Fibroblast of villous mesenchyme (primary cell): ENCODE results near the gene PDIA2. TPM values are rescaled to one million over a fixed set of nuclear protein-coding genes. Genes with fewer than 3 reads are reported as not detected.
"Not testable (repeated sequence)": the region's sequence is repeated elsewhere in the genome, so short reads cannot be mapped to it uniquely, and the experiment has no call there.

Source experiments
- DNase-seq: peaks from one replicate; pipeline ENCODE4 v3.0.0-alpha.2; 2010; ENCODE audit warnings: low read depth
- H3K4me3 ChIP-seq: 2 replicates; pipeline ENCODE4 v1.5.1; 2011; ENCODE audit warnings: low read depth, mild to moderate bottlenecking, low read length
- total RNA-seq: library from RNA; depleted of rRNA; stranded (reverse); fragments of >200 nt; gene quantifications from 2 replicates; pipeline ENCODE4 v1.2.3, GENCODE V29; 2012
- TF ChIP-seq, protein P1 (sequence below): IDR thresholded peaks from 2 replicates; pipeline ENCODE4 v1.5.1; 2012; ENCODE audit warnings: low read depth, mild to moderate bottlenecking, low read length; ENCODE audit not compliant: insufficient read depth

PDIA2 gene
- total RNA-seq, 1 donor: 0.43 TPM

DNA sequence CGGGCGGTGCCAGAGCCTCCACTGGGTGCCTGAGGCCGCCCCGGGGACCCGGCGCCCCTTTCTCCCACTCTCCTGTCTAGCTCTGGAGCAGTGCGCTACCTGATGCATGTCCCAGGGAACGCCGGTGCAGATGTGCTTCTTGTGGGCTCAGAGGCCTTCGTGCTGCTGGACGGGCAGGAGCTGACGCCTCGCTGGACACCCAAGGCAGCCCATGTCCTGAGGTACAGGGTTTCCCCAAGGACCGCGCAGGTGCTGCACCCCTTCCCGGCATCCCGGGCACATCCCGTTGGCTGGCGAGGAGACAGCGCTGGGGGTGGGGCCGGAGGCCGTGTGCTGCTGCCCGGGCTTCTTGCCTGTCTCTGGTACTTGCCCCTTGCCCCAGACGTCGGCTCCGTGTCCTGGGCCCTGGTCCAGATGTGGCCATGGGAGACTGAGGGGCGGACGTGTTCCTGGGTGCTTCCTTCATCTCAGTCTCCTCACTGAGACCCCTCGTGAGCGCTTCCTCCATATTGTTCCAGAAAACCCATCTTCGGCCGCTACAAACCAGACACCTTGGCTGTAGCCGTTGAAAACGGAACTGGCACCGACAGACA lies 19.7 kb upstream of the PDIA2 start:
- DNase-seq: no peak
- TF ChIP-seq, protein P1, sequence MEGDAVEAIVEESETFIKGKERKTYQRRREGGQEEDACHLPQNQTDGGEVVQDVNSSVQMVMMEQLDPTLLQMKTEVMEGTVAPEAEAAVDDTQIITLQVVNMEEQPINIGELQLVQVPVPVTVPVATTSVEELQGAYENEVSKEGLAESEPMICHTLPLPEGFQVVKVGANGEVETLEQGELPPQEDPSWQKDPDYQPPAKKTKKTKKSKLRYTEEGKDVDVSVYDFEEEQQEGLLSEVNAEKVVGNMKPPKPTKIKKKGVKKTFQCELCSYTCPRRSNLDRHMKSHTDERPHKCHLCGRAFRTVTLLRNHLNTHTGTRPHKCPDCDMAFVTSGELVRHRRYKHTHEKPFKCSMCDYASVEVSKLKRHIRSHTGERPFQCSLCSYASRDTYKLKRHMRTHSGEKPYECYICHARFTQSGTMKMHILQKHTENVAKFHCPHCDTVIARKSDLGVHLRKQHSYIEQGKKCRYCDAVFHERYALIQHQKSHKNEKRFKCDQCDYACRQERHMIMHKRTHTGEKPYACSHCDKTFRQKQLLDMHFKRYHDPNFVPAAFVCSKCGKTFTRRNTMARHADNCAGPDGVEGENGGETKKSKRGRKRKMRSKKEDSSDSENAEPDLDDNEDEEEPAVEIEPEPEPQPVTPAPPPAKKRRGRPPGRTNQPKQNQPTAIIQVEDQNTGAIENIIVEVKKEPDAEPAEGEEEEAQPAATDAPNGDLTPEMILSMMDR: no peak
- no peak overlapping the region for H3K4me3 ChIP-seq

DNA sequence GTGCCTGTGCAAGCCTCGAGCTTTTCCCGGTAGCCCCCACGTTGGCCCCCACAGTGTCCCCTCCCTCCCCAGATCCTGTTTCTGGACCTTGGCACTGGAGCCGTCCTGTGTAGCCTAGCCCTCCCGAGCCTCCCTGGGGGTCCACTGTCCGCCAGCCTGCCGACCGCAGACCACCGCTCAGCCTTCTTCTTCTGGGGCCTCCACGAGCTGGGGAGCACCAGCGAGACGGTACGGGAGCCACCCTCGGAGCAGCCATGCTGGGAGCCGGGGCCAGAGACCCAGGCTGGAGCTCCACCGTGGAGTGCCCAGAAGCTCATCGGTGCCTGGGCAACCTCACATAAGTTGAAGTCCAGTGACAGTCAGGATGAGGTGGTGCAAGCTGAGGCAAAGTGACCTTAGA lies 19.0 kb upstream of the PDIA2 start:
- TF ChIP-seq, protein P1: no peak
- no peak overlapping the region for H3K4me3 ChIP-seq
- DNase-seq: no peak

GRCh38 chr16:264440-264951 lies 18.5 kb upstream of the PDIA2 start:
- H3K4me3 ChIP-seq: no peak overlapping the region
- TF ChIP-seq, protein P1: no peak
- DNase-seq: no peak

DNA sequence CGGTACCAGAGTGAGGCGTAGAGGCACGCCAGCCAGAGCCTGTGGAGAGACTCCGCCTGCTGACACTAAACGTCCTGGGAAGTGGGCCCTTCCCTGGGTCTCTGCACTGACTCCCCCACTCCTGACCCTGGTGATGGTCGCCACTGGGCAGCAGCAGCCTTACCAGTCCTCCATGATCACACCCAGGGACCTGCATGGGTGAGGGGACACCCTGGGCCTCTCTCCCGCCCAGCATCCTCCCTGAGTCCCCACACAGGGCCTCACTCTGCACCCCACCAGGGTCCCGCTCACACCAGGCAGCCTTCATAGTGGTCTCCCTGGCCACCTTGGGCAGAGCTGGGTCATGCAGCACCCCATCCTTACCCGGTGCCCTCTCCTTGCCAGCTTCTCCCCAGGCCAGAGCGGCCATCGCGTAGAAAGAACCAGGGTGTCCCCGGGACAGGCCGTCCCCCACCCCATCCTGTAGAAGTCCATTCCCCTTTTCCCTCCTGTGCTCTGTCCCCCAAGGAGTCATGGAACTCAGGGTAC lies 17.9 kb upstream of the PDIA2 start:
- DNase-seq: no peak
- H3K4me3 ChIP-seq: no peak overlapping the region
- TF ChIP-seq, protein P1: no peak

DNA sequence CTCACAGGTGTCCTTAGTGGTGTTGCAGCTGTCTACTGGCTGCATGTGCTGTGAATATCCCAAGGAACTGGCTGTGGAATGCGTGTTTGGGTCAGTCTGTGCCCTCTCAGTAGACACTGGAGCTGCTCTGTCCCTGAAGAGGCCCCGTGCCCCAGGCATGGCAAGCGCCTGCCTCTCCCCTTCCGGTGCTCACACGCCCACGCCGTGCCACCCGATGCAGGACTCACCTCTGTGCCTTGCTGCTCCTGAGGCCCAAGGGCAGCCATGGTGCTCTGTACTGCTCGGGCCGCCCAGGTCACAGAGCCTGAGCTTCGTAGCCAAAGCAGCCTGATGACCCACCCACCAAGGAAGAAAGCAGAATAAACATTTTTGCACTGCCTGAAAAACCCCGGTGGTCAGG lies 17.3 kb upstream of the PDIA2 start:
- no peak for DNase-seq
- H3K4me3 ChIP-seq: no peak overlapping the region
- TF ChIP-seq, protein P1: no peak

DNA sequence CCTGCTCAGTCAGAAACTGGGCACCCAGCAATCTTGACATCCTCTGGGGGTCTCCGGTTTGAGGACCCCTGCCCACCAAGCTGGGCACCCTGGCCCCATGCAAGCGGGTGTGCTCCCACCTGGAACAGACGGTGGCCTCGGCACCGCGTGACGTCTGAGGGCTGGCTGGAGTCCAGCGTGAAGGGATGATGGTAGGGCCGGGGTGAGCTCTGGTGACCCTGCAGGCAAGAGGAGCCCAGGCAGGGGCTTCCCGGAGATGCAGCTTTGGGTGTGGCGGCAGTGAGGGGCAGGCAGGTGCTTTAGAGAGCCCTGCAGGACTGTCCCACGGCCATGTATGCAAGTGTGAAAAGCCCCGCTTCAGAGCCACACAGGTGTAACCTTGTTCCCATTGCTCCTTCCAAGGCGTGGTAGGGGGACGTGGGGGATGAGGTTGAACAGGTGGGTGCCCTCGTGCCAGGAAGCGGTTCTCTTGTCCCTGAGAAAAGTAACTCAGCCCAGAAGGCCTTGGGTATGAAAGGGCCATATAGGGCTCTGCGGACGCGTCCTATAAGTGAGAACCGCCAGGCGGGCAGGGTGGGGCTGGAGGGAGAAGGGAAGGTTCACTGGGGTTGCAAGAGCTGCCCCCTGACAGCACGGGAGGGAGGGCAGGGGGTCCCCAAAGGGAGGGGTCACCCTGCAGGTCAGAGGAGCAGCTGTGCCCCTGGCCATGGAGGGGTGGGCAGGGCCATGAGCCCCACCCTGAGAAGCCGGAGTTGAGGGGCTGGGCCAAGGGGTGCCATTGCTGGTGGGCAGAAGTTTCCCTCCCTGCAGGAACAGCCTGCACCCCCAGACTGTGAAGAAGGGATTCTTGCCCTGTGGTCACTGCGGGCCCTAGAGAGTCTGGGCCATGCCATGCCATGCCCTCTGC lies 16.5 kb upstream of the PDIA2 start:
- no peak for DNase-seq
- no peak overlapping the region for H3K4me3 ChIP-seq
- TF ChIP-seq, protein P1: no peak

DNA sequence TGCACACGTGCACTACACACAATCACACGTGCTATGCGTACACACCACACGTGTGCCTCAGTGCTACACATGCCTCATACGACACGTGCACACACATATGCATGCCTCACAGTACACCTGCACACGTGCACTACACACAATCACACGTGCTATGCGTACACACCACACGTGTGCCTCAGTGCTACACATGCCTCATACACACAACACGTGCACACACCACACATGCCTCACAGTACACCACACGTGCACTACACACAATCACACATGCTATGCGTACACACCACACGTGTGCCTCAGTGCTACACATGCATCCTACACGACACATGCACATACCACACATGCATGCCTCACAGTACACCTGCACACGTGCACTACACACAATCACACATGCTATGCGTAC lies 15.4 kb upstream of the PDIA2 start:
- H3K4me3 ChIP-seq, DNase-seq: not testable (repeated sequence)
